H54 (cell line): ENCODE results near the gene ZNF136.

Experiments used
- DNase-seq: peaks from one replicate; pipeline ENCODE4 v3.0.0; 2011; ENCODE audit warnings: low spot score, mixed read lengths; ENCODE audit not compliant: insufficient read length
- FAIRE-seq: peaks from 3 replicates; lab custom pipeline; 2011; peaks lifted over from hg19 to GRCh38; lab: Jason Lieb, UNC
- POLR2A ChIP-seq: IDR thresholded peaks from 2 replicates; pipeline ENCODE4 v1.6.1; 2011; ENCODE audit warnings: low read depth, mild to moderate bottlenecking, low read length

The ZNF136 gene

GRCh38 chr19:12156223-12157058, 6.5 kb upstream of the ZNF136 start, which contains the start of gene ZNF625:
ZNF625 (minus strand) TSS chr19:12156734; CDS start chr19:12156558, 176 bp downstream.
- FAIRE-seq (peak; percentile 75), DNase-seq (peak; percentile 82)
- peak; percentile 83 for TF ChIP-seq POLR2A

GRCh38 chr19:12159773-12160414, 3.0 kb upstream of the ZNF136 start:
- DNase-seq: no peak
- TF ChIP-seq POLR2A: no peak
- FAIRE-seq: no peak

GRCh38 chr19:12162513-12162881, 399 bp upstream of the ZNF136 start:
- FAIRE-seq (no peak), DNase-seq (no peak)
- no peak for TF ChIP-seq POLR2A

- FAIRE-seq: no peak
- DNase-seq: no peak
- TF ChIP-seq POLR2A: no peak
These were observed 930 bp downstream of the ZNF136 start for GRCh38 chr19:12163826-12164225.

GRCh38 chr19:12166626-12167025, 3.7 kb downstream of the ZNF136 start:
- TF ChIP-seq POLR2A: no peak
- DNase-seq (peak; percentile 23), FAIRE-seq (no peak)

GRCh38 chr19:12180377-12180776, 17.5 kb downstream of the ZNF136 start:
- DNase-seq: no peak
- FAIRE-seq: no peak
- no peak for TF ChIP-seq POLR2A

- TF ChIP-seq POLR2A: no peak
- DNase-seq (no peak), FAIRE-seq (no peak)
These were observed 24.7 kb downstream of the ZNF136 start for GRCh38 chr19:12187625-12188024.

- no peak for TF ChIP-seq POLR2A
- FAIRE-seq: no peak
- DNase-seq: no peak
These were observed 32.2 kb downstream of the ZNF136 start for GRCh38 chr19:12194827-12195731.

- no peak for DNase-seq
- no peak for TF ChIP-seq POLR2A
- no peak for FAIRE-seq
These were observed 35.2 kb downstream of the ZNF136 start for GRCh38 chr19:12198136-12198535.

- DNase-seq (no peak), FAIRE-seq (no peak)
- TF ChIP-seq POLR2A: no peak
These were observed 37.0 kb downstream of the ZNF136 start for GRCh38 chr19:12199757-12200419.

- no peak for TF ChIP-seq POLR2A
- FAIRE-seq (no peak), DNase-seq (no peak)
These were observed 39.4 kb downstream of the ZNF136 start for GRCh38 chr19:12202250-12202649.

- no peak for DNase-seq
- FAIRE-seq: no peak
These were observed 42.4 kb downstream of the ZNF136 start for GRCh38 chr19:12205296-12205695.

GRCh38 chr19:12208221-12208620, 45.3 kb downstream of the ZNF136 start:
- no peak for TF ChIP-seq POLR2A
- FAIRE-seq: no peak
- no peak for DNase-seq

More at GRCh38 chr19:12205296-12205695, 42.4 kb downstream of the ZNF136 start:
- TF ChIP-seq POLR2A: no peak
